Coronary artery (tissue), 2 donors: ENCODE data around the gene RAI2.

Experiments
- DNase-seq: peaks from one replicate; pipeline ENCODE4 v3.0.0-alpha.2; 2017; ENCODE audit warnings: low spot score
- H3K27ac ChIP-seq, 2 donors: fragments of 200-600 bp; sonication (generic); one replicate each; pipeline ENCODE4 v1.5.1; 2016 to 2019
- H3K4me3 ChIP-seq: fragments of 200-600 bp; sonication (generic); 2 replicates; pipeline ENCODE4 v1.5.1; 2016; ENCODE audit warnings: mild to moderate bottlenecking, moderate library complexity
- CTCF ChIP-seq: fragments of 200-600 bp; sonication (generic); IDR thresholded peaks from one replicate; pipeline ENCODE4 v1.5.1; 2019; ENCODE audit warnings: antibody characterized with exemption

The RAI2 gene

GRCh38 chrX:17860179-17860780, 818 bp downstream of the RAI2 start:
- no peak for TF ChIP-seq CTCF
- peak overlapping the region; percentile 81 for H3K4me3 ChIP-seq
- H3K27ac ChIP-seq: peak overlapping the region; percentile 41 to 80
- no peak for DNase-seq

- peak overlapping the region; percentile 81 for H3K4me3 ChIP-seq
- peak overlapping the region in 1 of 2 donors; percentile 80 for H3K27ac ChIP-seq
- no peak for DNase-seq
- no peak for TF ChIP-seq CTCF
These were observed 1.4 kb downstream of the RAI2 start for GRCh38 chrX:17859609-17860178.

GRCh38 chrX:17854531-17854930, 6.6 kb downstream of the RAI2 start:
- DNase-seq: no peak
- no peak for TF ChIP-seq CTCF
- Histone ChIP-seq H3K4me3 (no peak overlapping the region), H3K27ac (peak overlapping the region in 1 of 2 donors; percentile 25)

GRCh38 chrX:17854069-17854468, 7.0 kb downstream of the RAI2 start:
- no peak for TF ChIP-seq CTCF
- DNase-seq: no peak
- Histone ChIP-seq H3K27ac (no peak overlapping the region), H3K4me3 (no peak overlapping the region)

DNA sequence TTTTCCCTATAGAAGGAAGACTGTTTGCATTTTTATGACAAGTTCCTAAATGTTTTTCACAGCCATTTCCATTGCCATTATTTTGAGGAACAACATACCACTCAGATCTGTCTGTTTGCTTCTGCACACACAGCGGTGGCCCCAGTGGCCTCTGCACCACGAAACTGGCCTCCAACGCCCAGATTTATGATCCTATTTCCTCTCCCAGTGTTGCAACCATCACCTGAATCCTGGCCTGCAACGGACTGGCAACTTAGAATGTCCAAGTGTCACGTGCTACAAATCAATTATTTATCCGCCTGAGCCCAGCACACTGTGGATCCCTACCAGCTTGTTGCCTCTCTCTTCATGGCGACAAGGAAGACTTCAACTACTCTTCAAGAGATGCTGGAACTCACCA, 9.2 kb downstream of the RAI2 start:
- no peak for DNase-seq
- TF ChIP-seq CTCF: no peak
- Histone ChIP-seq H3K4me3 (no peak overlapping the region), H3K27ac (no peak overlapping the region)

- no peak for DNase-seq
- H3K27ac ChIP-seq: peak overlapping the region in 1 of 2 donors; percentile 16
- no peak for TF ChIP-seq CTCF
- no peak overlapping the region for H3K4me3 ChIP-seq
These were observed 12.4 kb downstream of the RAI2 start for GRCh38 chrX:17848545-17849265.

DNA sequence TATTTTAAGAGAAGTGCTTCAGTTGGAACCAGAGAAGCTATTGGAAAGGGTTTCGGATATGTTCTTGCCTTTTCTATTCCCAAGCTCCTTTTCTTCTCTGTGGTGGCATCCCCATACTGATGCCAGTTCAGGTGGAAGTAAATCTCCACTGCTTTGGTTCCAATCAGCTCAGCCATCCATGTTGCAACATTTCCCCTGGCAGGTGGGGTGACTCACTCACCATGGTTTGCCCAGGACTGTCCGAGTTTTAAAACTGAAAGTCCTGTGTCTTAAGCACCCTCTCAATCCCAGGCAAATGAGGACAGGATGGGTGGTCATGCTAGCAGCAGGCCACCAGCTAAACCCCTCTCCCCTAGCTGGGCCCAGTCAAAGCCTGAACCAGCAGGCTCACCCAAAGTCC, 15.1 kb downstream of the RAI2 start:
- H3K4me3 ChIP-seq: no peak overlapping the region
- no peak overlapping the region for H3K27ac ChIP-seq
- no peak for DNase-seq
- TF ChIP-seq CTCF: no peak
